CD4-positive, alpha-beta memory T cell (primary cell): Measurements from ENCODE around the gene PLEKHO1. TPM values are rescaled to one million over a fixed set of nuclear protein-coding genes. Genes with fewer than 3 reads are reported as not detected.
A peak's percentile ranks its signal among the peaks of the same experiment; 100 is the strongest.
"Not testable (repeated sequence)": the region's sequence is repeated elsewhere in the genome, so short reads cannot be mapped to it uniquely, and the experiment has no call there.

Experiments used
- CTCF ChIA-PET: fragments of 350-600 bp; sonication (Branson Sonifier 250); formaldehyde crosslinking; loops from one replicate; lab custom pipeline; 2021; ENCODE audit warnings: inconsistent platforms; ENCODE audit not compliant: partially characterized antibody; lab: Charles Lee
- POLR2A ChIA-PET: fragments of 350-600 bp; sonication (Branson Sonifier 250); formaldehyde crosslinking; loops from one replicate; lab custom pipeline; 2021; ENCODE audit not compliant: partially characterized antibody; lab: Charles Lee
- DNase-seq, 5 donors: peaks; one replicate each; pipeline versions ENCODE4 v3.0.0 to v3.0.0-alpha.2; 2020 to 2022; ENCODE audit warnings: mixed read lengths in 1 of 5
- H3K27ac ChIP-seq: one replicate; pipeline ENCODE4 v1.7.0; 2013; ENCODE audit warnings: low read depth, low read length
- H3K27me3 ChIP-seq: 2 replicates; pipeline ENCODE4 v1.7.0; 2013; ENCODE audit warnings: mild to moderate bottlenecking, low read length, moderate library complexity; ENCODE audit not compliant: insufficient read depth
- H3K36me3 ChIP-seq: 2 replicates; pipeline ENCODE4 v1.7.0; 2013; ENCODE audit warnings: mild to moderate bottlenecking, low read length, moderate library complexity; ENCODE audit not compliant: insufficient read depth
- H3K4me1 ChIP-seq: 2 replicates; pipeline ENCODE4 v1.7.0; 2013; ENCODE audit warnings: mild to moderate bottlenecking, low read length, moderate library complexity; ENCODE audit not compliant: insufficient read depth
- H3K4me3 ChIP-seq, 2 donors: one replicate each; pipeline ENCODE4 v1.7.0; 2013; ENCODE audit warnings: low read length in 2 of 2, mild to moderate bottlenecking in 1 of 2
- H3K9me3 ChIP-seq, 2 donors: one replicate each; pipeline ENCODE4 v1.7.0; 2013; ENCODE audit warnings: low read length in 2 of 2, control low read depth in 1 of 2; ENCODE audit not compliant: control insufficient read depth in 1 of 2
- H3K27ac Mint-ChIP-seq, 7 donors: one replicate each; pipeline ENCODE4 v1.8.0; 2020 to 2021; ENCODE audit warnings: mixed read lengths in 7 of 7, mild to moderate bottlenecking in 6 of 7, inconsistent platforms in 3 of 7, moderate library complexity in 3 of 7
- H3K27me3 Mint-ChIP-seq, 2 donors: one replicate each; pipeline ENCODE4 v1.8.0; 2020 to 2021; ENCODE audit warnings: mixed read lengths in 2 of 2
- H3K36me3 Mint-ChIP-seq, 2 donors: one replicate each; pipeline ENCODE4 v1.8.0; 2020 to 2021; ENCODE audit warnings: mixed read lengths in 2 of 2, inconsistent platforms in 1 of 2, mild to moderate bottlenecking in 1 of 2
- H3K4me1 Mint-ChIP-seq, 4 donors: one replicate each; pipeline ENCODE4 v1.8.0; 2020 to 2021; ENCODE audit warnings: mixed read lengths in 4 of 4, mild to moderate bottlenecking in 1 of 4
- H3K4me3 Mint-ChIP-seq, 8 donors: one replicate each; pipeline ENCODE4 v1.8.0; 2020 to 2021; ENCODE audit warnings: mixed read lengths in 8 of 8, mild to moderate bottlenecking in 7 of 8, moderate library complexity in 6 of 8, inconsistent platforms in 3 of 8
- H3K9me3 Mint-ChIP-seq, 8 donors: one replicate each; pipeline ENCODE4 v1.8.0; 2020 to 2021; ENCODE audit warnings: mixed read lengths in 8 of 8, mild to moderate bottlenecking in 5 of 8, inconsistent platforms in 3 of 8, moderate library complexity in 1 of 8
- intact Hi-C: fragments of 100-400 bp; cut with micrococcal nuclease; formaldehyde crosslinking; loops from one replicate; pipeline ENCODE4 v1.15.1; 2023
- polyA plus RNA-seq, 2 donors: library from polyadenylated mRNA; unstranded; fragments of 300-500 nt; fragmentation: Illumina TruSeq; gene quantifications; one replicate each; pipeline ENCODE4 v1.2.3, GENCODE V29; 2021
- total RNA-seq, 2 experiments: library from RNA; stranded (reverse); gene quantifications; one replicate each; pipeline ENCODE4 v1.2.3, GENCODE V29; 2021

Gene PLEKHO1
- total and polyA plus RNA-seq, 4 experiments from 2014 or later: 40.5 to 154 (median 98.5) TPM

DNA sequence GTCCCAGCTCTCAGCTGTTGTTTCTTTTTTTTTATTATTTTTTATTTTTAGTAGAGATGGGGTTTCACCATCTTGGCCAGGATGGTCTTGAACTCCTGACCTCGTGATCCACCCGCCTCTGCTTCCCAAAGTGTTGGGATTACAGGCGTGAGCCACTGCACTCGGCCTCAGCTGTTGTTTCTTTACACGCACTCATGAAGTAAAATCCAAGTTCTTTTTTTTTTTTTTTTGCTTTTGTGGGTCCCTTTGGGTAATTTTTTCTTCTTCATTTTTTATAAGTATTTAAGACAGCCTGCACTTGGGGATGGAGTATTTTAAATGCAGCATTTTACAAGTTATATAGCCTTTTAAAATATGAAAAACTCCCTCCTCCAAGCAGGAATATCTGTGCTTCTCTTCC lies 3.7 kb upstream of the PLEKHO1 start:
- H3K9me3 Mint-ChIP-seq, H3K9me3 ChIP-seq, H3K4me3 ChIP-seq, DNase-seq, H3K4me3 Mint-ChIP-seq, H3K27ac Mint-ChIP-seq, H3K36me3 ChIP-seq, H3K27ac ChIP-seq, H3K36me3 Mint-ChIP-seq, H3K27me3 ChIP-seq, H3K27me3 Mint-ChIP-seq, intact Hi-C loops: not testable (repeated sequence)
- H3K4me1 ChIP-seq: peaks cover 26% of the 10 kb centered on the region
- ChIA-PET POLR2A (interaction anchor here (0.6 to 2.9 kb wide), 3 partner anchors 10 to 79 kb away, joined by 3 to 19 read pairs (median 6); partner anchors contain the start of gene VPS45), CTCF (interaction anchor here (1.2 to 1.5 kb wide), 3 partner anchors 16 to 41 kb away, joined by 3 to 5 read pairs (median 3); no protein-coding TSS in a partner anchor)
- peaks cover 39 to 58% (median 47%) of the 10 kb centered on the region in 4 donors for H3K4me1 Mint-ChIP-seq

DNA sequence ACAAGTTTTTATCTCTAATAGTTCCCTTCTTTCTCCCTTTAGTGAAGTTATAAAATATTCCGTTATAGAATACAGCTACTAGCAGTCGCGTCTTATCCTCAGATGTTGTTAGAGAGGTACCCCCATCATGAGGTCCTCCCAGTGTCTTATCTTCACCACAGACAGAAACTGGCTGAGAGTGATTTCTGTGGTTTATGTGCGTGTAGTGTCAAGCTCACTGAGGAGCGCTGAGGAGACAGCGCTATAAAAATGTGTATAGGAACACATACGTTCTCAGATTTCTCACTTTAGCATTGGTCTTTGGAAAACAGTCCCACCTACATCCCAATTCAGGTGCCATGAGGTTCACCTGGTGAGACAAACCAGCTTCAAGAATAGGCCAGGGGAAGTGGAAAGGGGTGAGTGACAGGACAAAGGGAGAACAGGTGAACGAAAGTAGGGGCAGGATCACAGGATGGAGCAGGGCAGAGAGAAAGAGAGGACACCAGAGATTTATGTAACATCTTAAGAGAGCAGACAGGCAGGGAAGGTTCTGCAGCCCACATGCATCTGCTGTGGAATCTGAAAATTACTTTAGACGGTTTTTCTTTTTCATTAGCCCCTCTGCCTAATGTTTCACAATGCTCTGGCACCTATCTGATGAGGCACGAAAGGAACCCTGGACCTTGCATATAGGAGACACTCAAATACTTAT lies 2.7 kb upstream of the PLEKHO1 start:
- Histone ChIP-seq H3K36me3 (no peaks in the 10 kb centered on the region), H3K27me3 (no peaks in the 10 kb centered on the region), H3K4me3 (no peak overlapping the region), H3K27ac (no peak overlapping the region), H3K4me1 (peaks cover 32% of the 10 kb centered on the region), H3K9me3 (no peaks in the 10 kb centered on the region)
- Mint-ChIP-seq H3K27me3 (no peaks in the 10 kb centered on the region), H3K27ac (peak overlapping the region; percentile 38 to 98 (median 71)), H3K36me3 (peaks cover 0 to 16% of the 10 kb centered on the region in 2 donors), H3K4me3 (peak overlapping the region in 7 of 8 donors; percentile 9 to 70 (median 19)), H3K4me1 (peaks cover 43 to 68% (median 57%) of the 10 kb centered on the region in 4 donors), H3K9me3 (peaks cover 0 to 2% (median 0%) of the 10 kb centered on the region in 8 donors)
- intact Hi-C loops: no loop called here
- CTCF ChIA-PET: interaction anchor here (1.2 to 1.5 kb wide), 3 partner anchors 15 to 40 kb away, joined by 3 to 5 read pairs (median 3); no protein-coding TSS in a partner anchor
- POLR2A ChIA-PET: interaction anchor here (1.1 to 2.9 kb wide), 5 partner anchors 15 to 80 kb away, joined by 3 to 19 read pairs (median 6); partner anchors contain the start of gene VPS45
- no peak for DNase-seq

- Histone ChIP-seq H3K27ac (peak overlapping the region; percentile 81), H3K4me3 (peak overlapping the region; percentile 26 to 58), H3K36me3 (peaks cover 7% of the 10 kb centered on the region), H3K27me3 (no peaks in the 10 kb centered on the region), H3K9me3 (no peaks in the 10 kb centered on the region), H3K4me1 (peaks cover 51% of the 10 kb centered on the region)
- Mint-ChIP-seq H3K27me3 (no peaks in the 10 kb centered on the region), H3K36me3 (peaks cover 5 to 29% of the 10 kb centered on the region in 2 donors), H3K4me3 (peak overlapping the region; percentile 93 to 97 (median 94)), H3K4me1 (peaks cover 51 to 83% (median 67%) of the 10 kb centered on the region in 4 donors), H3K9me3 (peaks cover 0 to 2% (median 0%) of the 10 kb centered on the region in 8 donors), H3K27ac (peak overlapping the region; percentile 90 to 98 (median 96))
- intact Hi-C loops: loop anchor here (1.0 kb wide), 1 partner anchor 82 kb away; the partner anchor contains the start of gene VPS45
- DNase-seq: no peak
- CTCF ChIA-PET: interaction anchor here (0.6 to 5.5 kb wide), 3 partner anchors 17 to 75 kb away, joined by 3 to 39 read pairs (median 9); no protein-coding TSS in a partner anchor
- POLR2A ChIA-PET: interaction anchor here (0.7 to 6.5 kb wide), 13 partner anchors 8 to 261 kb away, joined by 5 to 179 read pairs (median 30); partner anchors contain the start of genes ANP32E and VPS45
These were observed 862 bp upstream of the PLEKHO1 start for GRCh38 chr1:150148837-150149270.

GRCh38 chr1:150150133-150151021 lies 661 bp downstream of the PLEKHO1 start:
- peaks cover 53% of the 10 kb centered on the region for H3K4me1 ChIP-seq
- peaks cover 20 to 44% of the 10 kb centered on the region in 2 donors for H3K36me3 Mint-ChIP-seq
- peak overlapping the region; percentile 77 to 87 for H3K4me3 ChIP-seq
- H3K9me3 Mint-ChIP-seq: peaks cover 0 to 2% (median 0%) of the 10 kb centered on the region in 8 donors
- H3K27me3 Mint-ChIP-seq: no peaks in the 10 kb centered on the region
- peak overlapping the region; percentile 94 to 99 (median 98) for H3K4me3 Mint-ChIP-seq
- no peaks in the 10 kb centered on the region for H3K9me3 ChIP-seq
- H3K36me3 ChIP-seq: peaks cover 22% of the 10 kb centered on the region
- H3K4me1 Mint-ChIP-seq: peaks cover 48 to 82% (median 66%) of the 10 kb centered on the region in 4 donors
- intact Hi-C loops: loop anchor here (1.0 kb wide), 3 partner anchors 11 to 44 kb away; no protein-coding TSS in a partner anchor
- POLR2A ChIA-PET: interaction anchor here (0.6 to 6.5 kb wide), 34 partner anchors 10 to 1886 kb away, joined by 3 to 179 read pairs (median 5); partner anchors contain the start of genes ANP32E, OTUD7B, RPRD2 and S100A11
- CTCF ChIA-PET: interaction anchor here (0.8 to 5.5 kb wide), 7 partner anchors 12 to 82 kb away, joined by 3 to 39 read pairs (median 9); partner anchors contain the start of gene VPS45
- H3K27ac ChIP-seq: peak overlapping the region; percentile 81
- DNase-seq: peak in 2 of 5 donors; percentile 27 to 44
- peak overlapping the region; percentile 95 to 99 (median 98) for H3K27ac Mint-ChIP-seq
- H3K27me3 ChIP-seq: no peaks in the 10 kb centered on the region

DNA sequence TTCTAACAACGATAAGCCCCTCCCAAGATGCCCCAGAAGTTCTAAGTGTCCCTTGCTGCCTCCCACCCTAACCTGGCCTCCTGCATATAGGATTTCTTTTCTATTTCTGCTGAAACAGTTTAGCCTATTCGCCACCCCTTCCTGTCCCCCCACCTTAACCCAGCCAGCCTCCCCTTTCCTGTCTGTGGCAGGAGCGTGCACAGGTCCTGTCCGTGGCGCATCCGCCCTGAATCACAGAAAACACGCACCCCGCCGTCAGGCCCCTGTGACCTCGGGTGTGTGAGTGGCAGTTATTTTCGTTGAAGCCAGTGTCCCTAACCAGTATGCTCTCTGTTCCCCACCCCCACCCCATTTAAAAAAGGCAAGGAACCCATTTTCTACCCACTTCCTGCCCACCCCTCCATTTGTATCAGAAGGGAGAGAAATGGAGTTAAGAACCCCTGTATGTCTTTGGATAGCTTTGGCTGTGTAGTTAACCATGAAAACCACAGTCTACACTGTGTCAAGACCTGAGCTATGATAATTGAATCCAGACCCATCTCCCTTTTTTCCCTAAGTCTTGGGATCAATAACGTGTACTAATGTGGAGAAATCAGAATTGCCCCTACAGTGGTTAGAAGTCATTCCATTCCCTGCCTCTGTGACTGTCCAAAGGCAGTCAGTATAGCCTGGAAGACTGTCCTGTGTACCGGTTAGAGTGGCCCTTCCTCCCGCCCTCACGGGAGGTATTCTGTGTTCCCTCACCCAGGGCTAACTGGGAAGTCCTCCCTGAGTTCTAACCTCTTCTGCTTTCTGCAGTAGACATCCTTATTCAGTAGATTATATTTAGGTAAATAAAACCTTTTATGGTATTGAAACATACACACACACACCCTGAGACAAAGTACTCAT lies 1.8 kb downstream of the PLEKHO1 start:
- Mint-ChIP-seq H3K36me3 (peaks cover 30 to 55% of the 10 kb centered on the region in 2 donors), H3K27me3 (no peaks in the 10 kb centered on the region), H3K9me3 (peaks cover 0 to 2% (median 0%) of the 10 kb centered on the region in 8 donors), H3K4me3 (peak overlapping the region; percentile 94 to 99 (median 98)), H3K4me1 (peaks cover 45 to 87% (median 68%) of the 10 kb centered on the region in 4 donors), H3K27ac (peak overlapping the region; percentile 95 to 99 (median 98))
- Histone ChIP-seq H3K4me1 (peaks cover 53% of the 10 kb centered on the region), H3K36me3 (peaks cover 33% of the 10 kb centered on the region), H3K4me3 (peak overlapping the region; percentile 77 to 87), H3K27me3 (no peaks in the 10 kb centered on the region), H3K27ac (peak overlapping the region; percentile 81), H3K9me3 (no peaks in the 10 kb centered on the region)
- DNase-seq: peak; percentile 69 to 90 (median 77)
- ChIA-PET CTCF (interaction anchor here (0.6 to 5.5 kb wide), 12 partner anchors 9 to 84 kb away, joined by 3 to 39 read pairs (median 6); partner anchors contain the start of gene VPS45), POLR2A (interaction anchor here (0.6 to 6.5 kb wide), 26 partner anchors 10 to 1226 kb away, joined by 3 to 179 read pairs (median 8); partner anchors contain the start of genes ANP32E, OTUD7B, RPRD2 and VPS45)
- intact Hi-C loops: loop anchor here (1.0 kb wide), 3 partner anchors 10 to 45 kb away; no protein-coding TSS in a partner anchor
